T-helper 22 cell (primary cell): ENCODE results near the gene CLEC5A.
"Not testable (repeated sequence)": the region's sequence is repeated elsewhere in the genome, so short reads cannot be mapped to it uniquely, and the experiment has no call there.

Experiments used
- DNase-seq: peaks from one replicate; pipeline ENCODE4 v3.0.0-alpha.2; 2020; ENCODE audit warnings: low read depth

Gene CLEC5A

DNA sequence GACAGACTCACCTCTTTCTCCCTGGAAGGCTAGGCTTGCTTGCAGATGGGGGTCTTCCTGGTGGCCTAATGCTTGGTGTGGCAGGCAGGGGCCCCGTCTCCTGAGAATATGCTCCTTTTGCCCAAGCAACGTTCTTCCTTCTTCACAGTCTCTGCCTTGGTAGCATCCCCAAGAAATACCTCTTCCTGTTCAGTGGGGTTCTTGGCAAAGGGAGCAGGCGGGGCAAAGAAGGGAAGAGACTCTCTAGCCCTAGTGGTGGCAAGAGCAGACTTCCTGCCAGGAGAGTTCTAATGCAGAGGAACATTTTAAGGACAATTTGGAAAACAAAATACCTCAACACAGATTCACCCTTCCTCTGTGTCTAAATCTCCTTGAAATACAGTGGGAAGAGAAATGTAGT, at the start of gene CLEC5A:
Gene CLEC5A (minus strand): TSS at position 179 of the 400 bp plus-strand sequence. CDS start 682 bp downstream, outside the sequence.
- no peak for DNase-seq

DNA sequence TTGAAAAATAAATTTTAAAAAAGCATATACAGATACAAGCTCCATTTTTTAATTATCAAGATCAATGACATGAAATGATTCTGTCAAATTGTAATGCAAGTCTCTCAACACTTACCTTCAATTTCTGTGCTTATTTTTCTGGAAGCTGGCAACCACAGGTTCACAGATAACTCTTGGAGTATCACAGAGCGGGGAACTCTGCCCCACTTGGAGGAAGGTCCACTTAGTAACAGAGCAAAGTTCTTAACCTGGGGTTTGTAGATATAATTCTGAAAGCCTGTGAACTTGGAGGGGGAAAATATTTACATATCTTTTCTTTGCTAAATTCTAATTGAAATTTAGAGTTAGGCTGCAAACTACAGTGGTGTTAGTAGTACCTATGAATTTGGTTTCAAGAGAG, 46.6 kb upstream of the CLEC5A start:
- DNase-seq, result no peak

DNA sequence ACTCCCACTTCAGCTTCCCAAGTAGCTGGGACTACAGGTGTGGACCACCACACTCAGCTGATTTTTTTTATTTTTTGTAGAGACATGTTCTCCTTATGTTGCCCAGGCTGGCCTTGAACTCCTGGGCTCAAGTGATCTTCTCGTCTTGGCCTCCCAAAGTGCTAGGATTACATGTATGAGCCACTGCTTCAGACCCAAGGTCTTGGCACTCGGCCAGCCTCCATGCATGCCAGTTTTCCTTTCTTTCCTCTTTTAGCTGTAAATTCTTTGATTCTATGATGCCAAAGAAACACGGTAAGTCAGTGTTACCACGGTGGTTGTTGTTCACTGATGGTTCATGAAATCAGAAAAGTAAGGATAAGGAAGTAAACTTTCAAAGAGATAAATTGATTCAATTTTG, 45.9 kb upstream of the CLEC5A start:
- DNase-seq, result no peak

DNA sequence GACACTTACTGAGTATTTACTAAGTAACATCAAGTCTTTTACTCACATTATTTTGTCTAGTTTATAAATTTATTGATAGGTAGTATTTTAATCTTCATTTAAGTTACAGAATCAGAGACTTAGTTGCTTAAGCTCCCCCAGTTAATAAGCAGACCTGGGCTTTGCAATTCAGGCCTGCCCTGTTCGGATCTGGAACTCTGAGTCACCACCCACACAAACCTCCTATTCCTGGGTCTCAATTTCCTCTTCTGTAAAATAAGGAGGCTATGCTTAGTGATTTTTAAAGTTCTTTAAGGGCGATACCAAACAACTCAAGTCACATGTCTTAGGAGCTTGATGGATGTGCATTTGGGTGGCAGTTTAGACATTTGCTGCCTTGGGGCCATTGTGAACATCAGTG, 45.4 kb upstream of the CLEC5A start:
- DNase-seq, result no peak

DNA sequence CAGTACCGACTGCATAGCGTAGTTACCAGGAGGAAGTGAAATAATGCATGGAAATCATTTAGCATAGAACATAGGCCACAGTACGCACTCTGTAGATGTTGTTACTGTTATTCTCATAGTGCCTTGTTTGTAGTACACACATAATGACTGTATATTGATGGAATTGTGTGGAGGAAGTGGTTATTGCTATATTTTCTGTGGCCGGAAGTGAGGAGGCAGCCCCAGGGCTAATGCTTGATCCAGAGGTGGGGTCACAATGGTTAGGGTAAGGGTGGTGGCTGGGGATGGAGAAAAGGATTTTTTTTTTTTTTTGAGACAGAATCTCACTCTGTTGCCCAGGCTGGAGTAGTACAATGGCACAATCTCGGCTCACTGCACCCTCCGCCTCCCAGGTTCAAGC, 44.4 kb upstream of the CLEC5A start:
- no peak for DNase-seq

DNA sequence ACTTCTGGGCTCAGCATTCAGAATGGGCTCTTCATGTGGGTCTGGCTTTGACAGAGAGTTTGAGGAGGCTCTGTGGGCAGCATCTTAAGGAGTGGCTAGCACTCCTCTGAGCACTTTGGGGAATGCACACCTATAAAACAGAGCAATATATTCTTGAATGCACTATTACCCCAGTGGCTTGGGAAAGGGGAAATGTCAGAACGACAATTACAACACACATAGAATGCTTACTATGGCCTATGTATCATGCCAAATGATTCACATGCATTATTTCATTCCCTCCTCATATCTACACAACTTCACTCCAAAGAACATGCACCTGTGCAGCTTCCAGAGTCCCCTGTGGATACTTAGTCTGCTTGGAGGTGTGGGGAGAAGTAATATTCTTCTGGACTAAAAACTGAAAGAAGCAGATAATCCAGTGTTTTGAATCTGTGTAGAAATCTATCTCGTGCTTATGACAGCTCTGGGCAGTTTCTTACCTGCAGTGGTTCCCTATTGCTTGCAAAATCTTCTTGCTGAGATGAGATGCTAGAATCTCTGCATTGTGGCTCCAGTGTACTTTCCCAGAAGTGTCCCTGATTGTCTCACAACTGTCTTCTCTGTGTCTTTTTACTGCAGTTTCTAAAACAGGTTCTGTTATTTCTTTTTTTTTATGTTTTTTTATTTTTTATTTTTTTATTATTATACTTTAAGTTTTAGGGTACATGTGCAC, 43.4 kb upstream of the CLEC5A start:
- DNase-seq, result no peak

DNA sequence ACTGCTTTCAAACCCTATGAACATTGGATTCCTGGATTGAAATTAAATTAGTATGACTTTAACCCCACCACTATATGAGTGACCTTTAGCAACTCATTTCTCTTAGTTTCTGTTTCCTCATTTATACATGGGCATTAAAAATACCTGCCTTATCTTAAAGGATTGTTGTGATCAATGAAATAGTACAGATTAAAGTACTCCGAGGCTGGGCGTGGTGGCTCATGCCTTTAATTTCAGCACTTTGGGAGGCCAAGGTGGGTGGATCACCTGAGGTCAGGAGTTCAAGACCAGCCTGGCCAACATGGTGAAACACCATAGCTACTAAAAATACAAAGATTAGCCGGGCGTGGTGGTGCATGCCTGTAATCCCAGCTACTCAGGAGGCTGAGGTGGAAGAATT, 41.0 kb upstream of the CLEC5A start:
- not testable (repeated sequence) for DNase-seq

DNA sequence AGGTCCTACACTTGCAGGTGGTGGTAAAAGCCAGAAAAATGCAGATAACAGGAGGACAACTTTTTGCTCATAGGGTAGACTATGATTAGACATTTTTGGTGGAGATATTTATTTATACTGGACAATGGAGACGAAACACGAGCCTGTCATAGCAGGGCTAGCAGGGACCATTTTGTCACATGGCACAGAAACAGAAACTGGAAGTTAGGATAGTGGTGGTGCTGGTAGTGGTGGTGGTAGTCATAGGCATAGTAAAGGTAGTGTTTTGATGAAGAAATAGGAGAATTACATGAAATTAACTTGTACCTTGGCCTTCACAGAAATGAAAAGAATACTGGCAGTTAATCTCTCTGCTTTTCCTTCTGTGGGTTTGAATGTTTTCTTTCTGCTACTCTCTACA, 40.1 kb upstream of the CLEC5A start:
- no peak for DNase-seq

DNA sequence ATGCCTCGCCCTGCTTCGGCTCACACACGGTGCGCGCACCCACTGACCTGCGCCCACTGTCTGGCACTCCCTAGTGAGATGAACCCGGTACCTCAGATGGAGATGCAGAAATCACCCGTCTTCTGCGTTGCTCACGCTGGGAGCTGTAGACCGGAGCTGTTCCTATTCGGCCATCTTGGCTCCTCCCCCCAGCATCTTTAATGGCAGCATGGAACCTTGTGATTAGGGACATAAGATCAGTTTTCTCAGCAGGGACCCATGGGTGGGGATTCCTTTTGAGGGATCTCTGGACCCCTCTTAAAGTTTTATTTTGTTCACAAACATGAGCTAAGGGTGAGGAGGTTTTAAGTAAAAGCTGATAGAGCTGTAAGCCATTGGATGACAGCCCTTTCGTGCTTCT, 39.2 kb upstream of the CLEC5A start:
- DNase-seq, result not testable (repeated sequence)

DNA sequence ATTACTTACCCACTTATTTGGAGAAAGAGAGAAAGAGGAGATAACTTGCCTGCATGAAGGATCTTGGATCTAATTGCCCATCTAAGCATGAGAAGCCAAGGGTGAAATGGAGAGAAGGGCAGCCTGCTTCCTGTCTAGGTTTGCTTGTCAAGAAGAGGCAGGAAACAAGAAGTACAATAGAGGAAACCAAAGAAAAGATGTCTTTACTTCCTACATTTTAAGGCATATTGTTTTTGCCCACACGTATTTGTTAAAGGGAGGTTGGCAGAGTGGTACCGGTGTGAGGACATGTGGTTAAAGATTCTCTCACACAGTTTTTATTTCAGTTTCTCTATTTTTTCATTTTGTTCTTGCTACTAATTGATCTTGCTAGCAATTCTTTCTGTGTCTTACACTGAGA, 32.8 kb upstream of the CLEC5A start:
- DNase-seq, result no peak

DNA sequence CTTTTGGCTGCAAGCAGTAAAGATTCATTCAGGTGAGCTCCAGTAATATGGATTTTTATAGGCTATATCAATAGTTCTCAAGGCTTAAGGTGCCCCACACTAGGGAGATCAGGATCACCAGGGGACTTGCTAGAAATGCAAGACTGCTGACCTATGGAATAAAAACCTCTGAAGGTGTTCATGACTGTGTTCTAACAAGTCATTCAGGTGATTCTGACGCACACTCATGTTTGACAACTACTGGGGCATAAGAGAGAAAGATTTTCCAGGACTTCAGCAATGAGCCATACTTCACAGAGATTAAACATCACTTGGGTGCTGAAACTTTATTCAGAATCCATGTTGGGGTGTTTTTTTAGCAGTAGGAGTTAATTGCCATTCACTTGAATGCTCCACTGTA, 31.6 kb upstream of the CLEC5A start:
- no peak for DNase-seq

DNA sequence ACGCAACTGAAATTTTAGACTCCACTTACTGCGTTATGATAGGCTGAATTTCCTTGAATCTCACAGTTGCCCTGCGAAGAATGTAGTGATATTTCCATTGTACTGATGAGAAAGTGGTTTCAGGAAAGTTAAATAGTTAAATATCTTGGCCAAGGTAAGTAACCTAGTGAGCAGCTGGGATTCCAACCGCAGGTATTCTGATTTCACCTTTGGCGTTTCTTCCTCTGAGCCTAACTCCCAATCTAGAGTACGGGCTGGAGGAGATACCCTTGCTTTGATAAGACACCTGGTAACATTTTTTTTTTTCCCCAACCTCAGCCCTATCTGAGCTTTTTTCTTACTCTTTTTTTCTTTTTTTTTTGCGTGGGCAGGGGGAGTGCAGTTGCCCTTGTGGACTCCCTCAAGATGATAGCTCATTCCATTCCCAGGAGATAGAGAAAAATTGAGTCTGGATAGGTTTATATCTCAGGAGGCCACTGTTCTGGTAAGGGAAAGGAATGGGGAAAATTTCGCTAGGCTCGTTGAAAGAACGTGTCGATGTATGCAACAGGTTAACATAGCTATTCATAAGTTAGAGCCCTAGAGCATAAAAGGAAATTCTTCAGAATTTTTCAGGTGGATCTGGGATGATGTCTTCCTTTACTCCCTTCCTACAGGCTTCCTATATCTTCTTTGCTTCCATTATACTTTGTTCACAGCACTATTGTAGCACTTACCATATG, 29.9 kb upstream of the CLEC5A start:
- DNase-seq, result no peak

DNA sequence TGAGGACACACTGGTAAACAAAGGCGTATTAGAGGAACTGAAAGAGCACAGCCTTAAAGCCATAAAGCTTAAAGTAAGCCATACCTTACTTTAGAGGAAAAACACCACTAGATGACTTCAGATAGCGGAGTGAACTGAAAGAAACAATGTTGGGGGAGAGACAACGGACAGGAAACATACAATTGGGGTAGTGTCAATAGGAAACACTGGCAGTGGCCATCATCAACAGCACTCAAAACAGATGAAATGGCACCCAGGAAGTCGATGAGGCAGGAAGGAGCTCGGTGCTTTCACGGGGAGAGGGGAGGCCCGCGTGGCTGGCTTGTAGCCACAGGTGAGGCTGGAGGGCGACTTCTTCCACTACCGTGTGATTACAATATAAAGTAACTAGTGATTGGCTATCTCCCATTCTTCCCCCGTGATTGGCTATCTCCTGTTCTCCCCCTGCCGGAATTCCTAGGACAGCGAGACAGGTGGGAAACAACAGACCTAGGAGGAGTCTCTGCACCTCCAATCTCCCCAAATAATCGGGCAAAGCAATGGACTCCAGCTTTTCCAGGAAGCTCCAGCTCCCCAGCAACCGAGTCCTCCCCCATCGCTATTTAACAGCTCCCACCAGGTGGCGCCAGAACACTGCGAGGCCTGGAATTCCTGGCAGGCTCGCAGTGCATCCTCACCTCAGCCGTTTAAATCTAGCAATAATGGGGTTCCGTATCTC, 29.2 kb upstream of the CLEC5A start:
- DNase-seq, result peak; percentile 7

DNA sequence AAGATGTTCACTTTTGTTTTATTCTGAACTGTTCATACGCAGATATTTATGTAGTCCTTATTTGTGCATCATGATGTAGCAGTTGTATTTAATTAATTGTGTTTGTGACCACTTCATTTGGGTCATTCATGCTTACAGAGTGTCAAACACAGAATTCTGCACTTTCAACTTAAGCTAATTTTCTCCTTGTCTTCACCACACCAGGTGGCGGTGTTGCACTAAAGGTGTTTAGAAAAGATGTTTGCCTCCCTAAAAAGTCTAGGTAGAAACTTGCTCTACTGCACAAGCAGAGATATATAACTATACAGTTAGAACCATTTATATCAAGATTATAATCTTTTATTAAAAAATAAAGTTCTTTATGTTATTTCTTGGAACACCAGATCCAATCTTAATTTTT, 28.1 kb upstream of the CLEC5A start:
- no peak for DNase-seq

DNA sequence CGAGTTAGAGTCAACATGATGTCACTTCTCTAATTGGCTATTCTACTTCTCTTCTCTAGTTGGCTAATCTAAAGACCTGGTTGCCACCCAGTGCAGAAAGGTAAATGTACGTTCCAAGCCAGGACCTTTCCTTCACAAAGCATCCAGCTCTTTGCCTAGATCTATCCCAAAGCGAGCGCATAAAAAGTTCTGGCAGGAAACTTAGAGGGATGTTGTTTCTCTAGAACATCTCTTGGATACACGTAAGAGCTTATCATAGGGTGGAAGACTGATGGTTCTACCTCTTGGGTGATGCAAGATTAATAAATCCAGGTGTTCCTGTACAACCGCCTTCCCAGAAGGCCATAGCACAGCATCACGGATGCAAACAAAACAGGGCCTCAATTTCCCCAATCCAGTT, 26.9 kb upstream of the CLEC5A start, which contains the start of gene TAS2R38:
Gene TAS2R38 (minus strand): TSS at position 101 of the 400 bp plus-strand sequence. CDS start 84 bp downstream, at position 17.
- DNase-seq, result no peak

DNA sequence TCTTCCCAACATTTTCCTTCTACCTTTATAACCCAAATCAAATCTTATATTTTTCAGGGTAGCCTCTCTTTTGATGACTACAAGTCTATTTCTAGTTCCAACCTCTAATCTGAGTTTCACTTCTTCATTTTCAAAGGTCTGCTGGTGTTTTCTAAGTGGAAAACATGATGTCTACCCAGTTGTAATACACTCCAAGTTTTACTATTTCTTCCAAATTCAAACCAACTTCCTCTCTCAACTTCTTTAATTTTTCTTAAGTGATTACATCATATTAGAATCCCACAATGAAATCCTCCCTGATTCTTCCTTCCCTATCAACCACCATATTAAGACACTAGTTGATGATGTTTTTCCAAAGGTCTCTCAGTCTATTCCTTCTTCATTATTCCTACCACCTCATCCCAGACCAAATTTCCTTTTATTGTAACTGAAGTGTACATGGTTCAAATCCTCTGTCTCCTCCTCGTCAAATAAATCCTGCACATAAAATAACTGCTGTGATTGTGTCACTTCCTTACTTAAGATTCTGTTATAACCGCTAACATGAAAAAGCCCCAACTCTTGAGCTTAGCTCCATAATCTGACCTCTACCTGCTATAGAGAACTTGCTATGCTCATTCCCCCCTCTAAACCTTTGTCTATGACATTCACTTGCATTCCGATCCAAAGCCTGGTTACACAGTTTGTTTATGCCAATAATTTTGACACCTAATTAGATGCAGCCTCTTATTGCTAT, 14.1 kb upstream of the CLEC5A start:
- no peak for DNase-seq

DNA sequence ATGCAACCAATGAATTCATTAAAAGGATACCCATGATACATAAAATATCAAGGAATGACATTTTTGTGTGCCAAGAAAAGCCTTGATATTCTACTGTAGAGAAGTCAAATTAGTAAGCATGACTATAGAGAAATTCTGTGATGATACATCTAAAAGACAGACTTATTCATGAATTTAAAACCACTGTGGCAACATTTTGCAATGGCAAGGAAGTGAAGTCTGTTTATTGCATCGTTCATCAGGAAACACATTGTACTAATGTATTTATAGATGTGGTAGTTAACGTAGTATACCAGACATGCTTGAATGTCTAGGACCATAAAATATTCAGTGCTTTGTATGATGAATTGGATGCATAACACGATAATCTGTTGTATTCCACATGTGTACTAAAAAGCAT, 9.3 kb upstream of the CLEC5A start:
- DNase-seq, result no peak

DNA sequence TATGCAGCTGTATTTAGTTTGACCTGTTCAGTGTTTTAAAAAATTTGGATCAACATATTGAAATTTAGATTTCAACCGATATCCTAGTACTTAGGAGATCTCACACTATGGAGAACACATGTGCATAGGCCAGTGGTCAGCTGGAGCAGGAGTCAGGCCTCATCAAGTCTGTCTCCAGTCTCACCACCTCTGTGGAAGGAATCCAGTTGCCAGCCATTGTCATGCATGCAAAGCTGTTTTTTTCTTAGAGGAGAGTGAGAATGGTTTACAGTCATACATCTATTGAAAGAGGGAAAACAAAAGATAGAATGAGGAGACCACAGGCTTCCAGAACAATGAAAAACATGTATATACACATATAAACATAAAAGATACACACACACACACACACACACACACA, 7.6 kb upstream of the CLEC5A start:
- no peak for DNase-seq

DNA sequence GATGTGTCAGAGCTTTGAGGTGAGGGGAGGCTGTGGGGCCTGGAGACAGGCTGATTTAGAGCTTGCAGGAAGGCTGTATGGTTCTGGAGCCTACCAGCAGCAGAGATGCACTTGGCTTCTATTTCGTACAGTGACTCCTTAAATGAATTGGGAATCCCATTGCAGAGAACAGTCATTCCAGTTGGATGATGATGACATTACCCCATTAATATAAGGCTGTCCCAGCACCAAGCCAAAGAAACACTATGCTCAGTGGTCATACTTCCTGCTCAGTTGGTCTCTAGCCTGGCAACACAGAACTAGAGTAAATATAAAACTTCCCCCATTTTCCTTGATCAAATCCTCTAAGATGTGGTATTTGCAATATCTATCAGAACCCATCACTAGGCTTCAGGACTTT, 5.7 kb upstream of the CLEC5A start:
- DNase-seq, result no peak

DNA sequence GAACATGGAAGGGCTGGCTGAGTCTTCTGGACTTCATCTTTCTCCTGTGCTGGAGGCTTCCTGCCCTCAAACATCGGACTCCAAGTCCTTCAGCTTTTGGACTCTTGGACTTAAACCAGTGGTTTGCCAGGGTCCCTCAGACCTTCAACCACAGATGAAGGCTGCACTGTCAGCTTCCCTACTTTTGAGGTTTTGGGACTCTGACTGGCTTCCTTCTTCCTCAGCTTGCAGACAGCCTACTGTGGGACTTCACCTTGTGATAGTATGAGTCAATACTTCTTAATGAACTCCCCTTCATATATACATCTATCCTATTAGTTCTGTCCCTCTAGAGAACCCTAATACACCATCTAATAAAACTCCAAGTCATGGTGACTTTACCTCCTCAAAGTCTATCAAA, 4.0 kb upstream of the CLEC5A start:
- DNase-seq, result no peak

DNA sequence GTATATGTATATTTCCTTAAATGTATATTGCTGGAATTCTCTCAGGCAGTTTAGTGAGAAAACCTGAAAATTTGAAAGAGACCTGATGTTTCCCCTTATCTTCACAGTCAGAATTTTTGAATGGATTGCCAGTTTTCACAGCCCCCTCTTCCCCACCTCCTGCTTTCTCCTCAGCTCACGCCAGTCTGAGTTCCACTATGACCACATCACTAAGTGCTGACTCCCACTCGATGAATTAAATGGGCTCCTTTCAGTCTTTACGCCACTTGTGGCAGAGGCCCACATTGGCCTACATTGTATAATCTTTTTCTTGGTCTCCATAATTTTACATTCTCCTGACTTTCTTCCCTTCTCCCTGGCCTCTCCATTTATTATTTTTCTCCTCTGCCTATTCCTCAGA, 3.1 kb upstream of the CLEC5A start:
- no peak for DNase-seq

DNA sequence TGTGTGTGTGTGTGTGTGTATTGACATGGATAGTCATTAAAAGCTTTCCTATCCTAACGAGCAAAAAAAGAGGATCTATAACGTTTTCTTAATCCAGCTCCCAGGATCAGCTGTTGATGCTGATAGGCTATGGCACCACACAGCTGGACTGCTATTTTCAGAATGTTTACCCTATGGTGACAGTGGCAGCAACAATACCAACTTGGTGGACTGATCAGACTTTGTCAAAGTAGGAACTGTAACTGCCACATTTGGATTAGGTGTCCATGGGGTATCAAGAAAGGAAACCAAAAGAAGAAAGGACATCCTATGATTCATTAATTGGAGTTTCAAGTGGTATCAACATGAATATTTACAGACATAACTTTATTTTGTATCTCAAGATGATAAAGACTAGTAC, 2.7 kb upstream of the CLEC5A start:
- no peak for DNase-seq
